Stimulated activated CD4-positive, alpha-beta T cell treated with anti-CD3 and anti-CD28 coated beads, TNF-alpha, amount 100 ng/mL, for 48 hours (primary cell): ENCODE results near the gene DUS1L.
"Not testable (repeated sequence)": the region's sequence is repeated elsewhere in the genome, so short reads cannot be mapped to it uniquely, and the experiment has no call there.

Experiments
- DNase-seq, 3 donors: peaks; one replicate each; pipeline ENCODE4 v3.0.0-alpha.2; 2020; ENCODE audit warnings: low read depth in 3 of 3

DUS1L gene

DNA sequence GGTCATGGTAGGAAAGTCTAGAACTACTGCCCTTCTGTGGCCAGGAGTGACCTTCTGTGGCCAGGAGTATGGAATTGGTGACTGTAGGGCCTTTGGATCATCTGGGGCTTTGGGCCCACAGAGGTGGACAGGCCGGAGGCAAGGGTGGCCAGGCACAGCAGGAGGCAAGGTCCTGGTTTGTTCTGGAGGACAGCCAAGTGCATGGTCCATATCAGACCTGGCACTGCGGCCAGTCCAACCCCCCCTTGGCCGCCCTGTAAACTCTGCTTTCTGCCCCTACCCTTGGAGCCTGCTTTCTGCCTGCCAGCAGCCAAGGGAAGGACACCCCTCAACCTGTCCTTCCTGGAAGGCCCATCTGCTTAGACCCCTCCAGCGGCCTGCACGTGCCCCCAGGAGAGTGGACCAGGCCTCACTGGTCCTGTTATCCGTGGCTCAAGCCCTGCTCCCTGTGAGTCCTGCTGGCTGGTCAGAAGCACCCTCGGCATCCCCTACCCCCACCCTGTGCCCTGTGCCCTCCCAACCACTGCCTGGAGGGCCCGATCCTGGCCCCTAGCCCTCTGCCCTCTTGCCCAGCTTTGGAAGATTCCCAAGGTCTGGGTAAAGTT lies 25.8 kb downstream of the DUS1L start:
- no peak for DNase-seq

DNA sequence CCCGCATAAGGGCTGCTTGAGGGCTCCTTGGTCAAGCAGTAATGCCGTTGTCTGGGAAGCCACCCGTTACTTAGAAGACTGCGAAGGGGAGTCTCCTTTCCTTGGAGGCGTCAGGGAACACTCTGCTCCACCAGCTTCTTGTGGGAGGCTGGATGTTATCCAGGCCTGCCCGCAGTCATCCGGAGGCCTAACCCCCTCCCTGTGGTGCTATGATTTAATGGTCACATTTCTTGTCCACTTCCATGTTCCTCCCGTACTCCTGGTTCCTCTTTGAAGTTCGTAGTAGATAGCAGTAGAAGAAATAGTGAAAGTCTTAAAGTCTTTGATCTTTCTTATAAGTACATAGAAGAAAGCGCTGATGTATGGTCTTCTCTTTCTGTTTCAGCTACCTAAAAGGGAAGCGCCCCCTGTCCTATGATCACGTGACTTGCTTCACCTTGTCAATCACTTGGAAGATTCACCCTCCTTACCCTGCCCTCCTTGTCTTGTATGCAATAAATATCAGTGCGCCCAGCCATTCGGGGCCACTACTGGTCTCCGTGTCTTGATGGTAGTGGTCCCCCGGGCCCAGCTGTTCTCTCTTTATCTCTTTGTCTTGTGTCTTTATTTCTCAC lies 26.7 kb downstream of the DUS1L start:
- not testable (repeated sequence) for DNase-seq

DNA sequence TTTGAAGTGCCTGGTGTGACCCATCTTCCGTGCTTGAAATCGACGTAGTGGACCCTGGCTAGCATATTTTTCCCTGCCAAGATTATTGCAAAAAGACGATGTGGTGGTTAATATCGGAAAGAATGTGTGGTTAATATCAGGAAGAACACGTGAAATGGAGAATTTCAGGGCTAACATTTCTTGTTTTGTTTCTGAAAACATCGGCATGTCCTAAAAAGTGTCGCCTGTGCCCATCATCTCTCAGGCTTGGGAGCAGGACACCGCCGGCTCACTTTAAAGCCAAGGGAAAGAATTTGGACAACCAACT lies 27.8 kb downstream of the DUS1L start:
- DNase-seq = no peak

DNA sequence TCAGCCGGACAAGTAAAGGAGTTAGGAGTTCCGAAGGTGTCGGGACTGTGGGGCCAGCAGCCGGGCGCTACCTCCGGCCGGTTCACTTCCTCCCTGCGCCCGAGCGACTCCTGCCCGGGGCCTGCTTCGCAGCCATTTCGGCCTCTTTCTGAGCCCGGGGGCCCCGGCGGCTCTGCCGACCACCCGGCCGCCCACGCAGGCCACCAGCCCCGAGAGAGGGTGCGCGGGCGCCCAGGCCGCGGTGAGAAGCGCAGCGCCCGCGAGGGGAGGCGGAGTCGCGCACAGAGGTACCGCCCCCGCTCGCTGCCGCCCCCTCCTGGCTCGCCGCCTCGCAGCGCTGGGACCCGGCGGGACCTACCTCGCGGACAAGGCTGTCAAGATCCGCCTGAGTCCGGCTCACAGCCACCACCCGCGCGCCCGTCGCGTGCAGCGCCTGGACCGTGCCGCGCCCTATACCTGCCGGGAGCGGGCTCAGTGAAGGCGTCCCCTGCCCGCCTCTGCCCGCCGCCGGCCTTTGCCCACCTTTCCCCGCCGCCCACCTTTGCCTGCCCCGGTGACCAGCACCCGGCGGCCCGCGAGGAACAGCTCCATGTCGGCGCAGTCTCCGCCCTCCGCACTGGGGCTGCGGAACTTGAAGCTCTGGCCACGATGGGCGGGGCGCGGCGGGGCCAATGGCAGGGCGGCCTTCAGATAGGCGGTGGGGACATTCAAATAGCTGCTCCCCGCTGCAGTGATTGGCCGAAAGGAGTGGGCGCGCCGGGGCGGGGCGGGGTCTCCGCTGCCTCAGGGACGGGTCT lies 28.3 kb downstream of the DUS1L start, which contains the start of gene DCXR:
Gene DCXR, minus strand, starts transcription at position 606 of the 797 bp plus-strand sequence. Its CDS starts 15 bp downstream, at position 591.
- peak; percentile 92 to 94 (median 93) for DNase-seq

DNA sequence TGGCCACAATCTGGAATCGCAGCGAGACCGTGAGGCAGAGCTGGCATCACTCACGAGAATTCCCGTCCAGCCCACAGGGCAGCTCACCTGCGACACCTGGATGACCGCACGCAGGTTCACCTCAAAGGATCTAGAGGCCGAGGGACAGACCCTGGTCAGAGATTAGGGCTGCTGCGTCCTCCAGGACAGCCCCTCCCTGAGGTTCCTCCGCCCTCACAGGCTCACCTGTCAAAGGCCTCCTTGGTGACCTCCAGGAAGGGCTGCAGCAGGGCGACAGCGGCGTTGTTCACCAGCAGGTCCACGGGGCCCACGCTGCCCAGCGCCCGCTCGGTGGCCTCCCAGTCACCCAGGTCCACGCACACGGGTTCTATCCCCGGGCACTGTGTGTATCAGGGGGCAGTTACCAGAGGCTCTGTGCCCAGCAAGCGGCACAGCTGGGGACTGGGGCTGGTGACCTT lies 28.9 kb downstream of the DUS1L start:
- DNase-seq = no peak

DNA sequence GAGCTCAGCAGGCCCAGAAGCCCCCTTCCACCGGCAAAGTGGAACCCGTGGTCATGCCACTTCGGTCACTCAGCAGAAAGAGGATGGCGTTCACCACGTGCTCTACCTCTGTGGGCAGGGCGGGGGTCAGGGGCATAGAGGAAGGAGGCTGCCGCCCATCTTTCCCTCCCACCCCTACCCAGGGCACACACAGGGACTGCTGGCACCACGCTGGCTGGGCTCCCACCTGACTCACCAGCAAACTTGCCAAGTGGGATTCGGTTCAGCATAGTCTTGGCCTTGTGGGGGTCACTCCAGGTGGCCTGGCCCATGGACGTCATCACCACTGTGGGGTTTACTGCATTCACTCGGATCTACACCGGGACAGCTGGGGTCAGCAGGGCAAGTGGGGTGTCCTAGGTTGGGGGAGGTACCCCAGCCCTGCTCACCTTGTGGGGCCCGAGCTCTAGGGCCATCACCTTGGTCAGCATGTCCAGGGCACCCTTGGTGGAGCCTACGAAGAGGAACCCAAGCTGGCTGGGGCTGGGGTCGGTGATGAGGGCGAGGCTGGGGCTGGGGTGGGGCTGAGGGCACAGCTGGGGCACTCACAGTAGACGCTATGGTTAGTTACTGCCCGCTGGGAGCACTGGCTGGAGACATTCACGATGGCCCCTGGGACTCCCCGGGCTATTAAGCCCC lies 29.5 kb downstream of the DUS1L start:
- DNase-seq = no peak

DNA sequence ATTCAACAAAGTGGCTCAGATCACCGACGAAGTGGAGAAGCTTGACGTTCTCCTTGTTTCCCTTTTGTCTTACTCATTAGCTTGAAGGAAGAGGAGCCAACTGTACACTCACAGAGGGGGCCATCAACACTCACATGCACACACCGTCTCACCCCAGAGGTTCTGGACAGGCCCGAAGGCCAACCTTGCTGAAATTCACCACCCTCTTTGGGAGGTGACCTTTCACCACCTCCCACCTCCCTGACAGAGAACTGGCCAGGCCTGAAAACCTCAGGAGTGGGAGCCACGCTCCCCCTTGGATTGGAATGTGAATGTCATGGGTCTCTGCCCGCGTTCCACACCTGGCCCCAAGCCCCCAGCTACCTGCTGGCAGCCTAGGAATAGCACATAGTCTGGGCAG lies 30.1 kb downstream of the DUS1L start:
- DNase-seq = no peak

DNA sequence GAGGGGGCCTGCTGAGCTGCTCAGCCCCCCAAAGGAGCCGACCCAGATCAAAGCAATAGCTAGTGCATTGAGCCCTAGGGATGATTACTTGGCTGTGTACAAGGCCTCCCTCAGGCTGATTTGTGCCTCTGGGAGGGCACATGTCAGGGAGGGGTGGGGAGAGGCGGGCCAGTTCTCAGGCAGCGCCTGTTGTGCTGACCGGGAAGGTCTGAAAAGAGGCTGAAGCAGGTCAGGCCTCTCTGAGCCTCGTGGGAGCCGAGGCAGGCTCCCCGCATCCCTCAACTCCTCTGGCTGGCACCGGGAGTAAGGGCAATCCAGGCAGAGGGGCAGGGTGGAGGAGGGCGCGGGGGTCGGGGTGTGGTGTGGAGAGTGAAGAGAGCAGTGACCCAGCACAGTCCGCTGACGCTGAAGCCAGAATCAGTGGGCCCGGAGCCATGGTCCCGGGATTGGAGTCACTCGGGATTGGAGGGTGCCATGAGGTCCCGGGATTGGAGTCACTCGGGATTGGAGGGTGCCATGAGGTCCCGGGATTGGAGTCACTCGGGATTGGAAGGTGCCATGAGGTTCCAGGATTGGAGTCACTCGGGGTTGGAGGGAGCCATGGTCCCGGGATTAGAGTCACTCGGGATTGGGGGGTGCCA lies 31.1 kb downstream of the DUS1L start:
- no peak for DNase-seq

DNA sequence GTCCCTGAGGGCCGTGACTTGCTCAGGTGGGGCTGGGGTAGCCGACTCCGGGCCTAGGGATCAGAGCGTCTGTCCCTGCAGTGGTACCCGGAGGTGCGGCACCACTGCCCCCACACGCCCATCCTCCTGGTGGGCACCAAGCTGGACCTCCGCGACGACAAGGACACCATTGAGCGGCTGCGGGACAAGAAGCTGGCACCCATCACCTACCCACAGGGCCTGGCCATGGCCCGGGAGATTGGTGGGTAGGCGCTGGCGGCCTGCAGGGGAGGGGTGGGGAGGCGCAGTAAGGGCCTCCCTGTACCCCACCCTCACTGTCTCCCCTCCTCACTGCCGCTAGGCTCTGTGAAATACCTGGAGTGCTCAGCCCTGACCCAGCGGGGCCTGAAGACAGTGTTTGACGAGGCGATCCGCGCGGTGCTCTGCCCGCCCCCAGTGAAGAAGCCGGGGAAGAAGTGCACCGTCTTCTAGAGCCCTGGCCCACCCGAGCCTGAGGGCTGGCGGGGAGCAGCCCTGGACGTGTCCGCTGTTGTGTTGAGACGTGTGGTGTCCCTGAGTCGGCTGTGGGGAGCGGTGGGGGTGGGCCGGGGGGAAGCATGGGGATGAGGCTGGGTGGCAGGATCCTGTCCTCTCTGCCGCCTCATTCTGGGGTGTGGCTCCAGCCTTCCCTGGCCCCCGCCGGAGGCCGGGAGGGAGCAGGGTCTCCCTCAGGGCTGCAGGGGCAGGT lies 32.1 kb downstream of the DUS1L start:
- no peak for DNase-seq

DNA sequence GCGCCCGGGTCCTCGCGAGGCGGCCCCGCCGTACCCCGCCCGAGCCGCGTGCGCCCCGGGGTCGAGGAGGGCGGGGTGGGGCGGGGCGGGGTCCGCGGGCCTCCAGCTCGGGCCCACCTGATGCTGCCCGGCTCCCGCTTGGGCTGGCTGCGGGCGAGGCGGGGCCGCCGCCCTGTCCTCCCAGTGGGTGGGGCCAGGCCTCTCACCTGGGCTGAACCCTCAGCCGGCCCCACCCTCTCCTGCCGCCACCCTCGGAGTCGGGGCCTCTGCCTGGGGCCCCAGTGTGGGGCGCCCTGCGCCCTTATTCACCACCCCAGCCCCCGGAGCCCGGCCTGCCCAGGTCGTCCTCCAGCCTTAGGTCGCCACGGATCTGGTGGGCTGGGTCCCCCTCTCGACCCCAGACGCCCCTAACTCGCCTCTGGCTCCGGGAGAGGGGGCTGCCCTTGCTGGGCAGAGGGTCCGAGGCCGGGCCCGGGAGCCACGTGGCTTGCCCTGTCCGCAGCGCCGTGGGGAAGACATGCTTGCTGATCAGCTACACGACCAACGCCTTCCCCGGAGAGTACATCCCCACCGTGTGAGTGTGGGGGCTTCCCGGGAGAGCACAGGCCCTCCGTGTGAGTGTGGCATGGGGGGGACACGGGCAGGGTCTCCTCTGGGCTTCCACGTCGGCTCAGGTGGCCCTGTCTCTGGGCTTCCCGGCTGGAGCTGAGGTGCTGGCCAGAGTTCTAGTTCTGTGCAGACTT lies 33.5 kb downstream of the DUS1L start:
- peak in 1 of 3 donors; percentile 58 for DNase-seq

DNA sequence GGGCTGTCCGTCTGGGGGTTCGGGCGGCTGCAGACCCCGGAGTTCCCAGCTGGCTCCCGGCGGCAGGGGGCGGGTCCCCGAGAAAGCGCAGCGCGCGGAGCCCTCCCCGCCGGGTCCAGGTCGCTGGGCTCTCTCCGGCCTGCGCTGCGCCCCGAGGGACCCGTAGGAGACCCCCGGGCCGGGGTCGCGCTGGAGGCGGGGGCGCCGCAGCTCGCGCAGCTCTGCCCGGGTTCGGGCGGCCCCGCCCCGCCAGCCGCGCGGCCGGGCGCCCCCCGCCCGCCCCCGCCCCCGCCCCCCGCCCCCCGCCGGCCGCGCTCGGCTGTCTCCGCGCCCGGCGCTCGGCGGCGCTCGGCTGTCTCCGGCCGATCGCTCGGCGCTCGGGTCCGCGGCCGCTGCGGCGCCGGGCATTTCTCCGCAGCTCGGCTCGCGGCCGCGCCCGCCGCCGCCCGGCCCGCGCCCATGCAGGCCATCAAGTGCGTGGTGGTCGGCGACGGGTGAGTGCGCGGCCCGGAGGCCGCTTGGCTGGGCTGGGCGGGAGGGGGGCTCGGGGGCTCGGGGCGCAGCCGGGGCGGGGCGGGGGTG lies 34.2 kb downstream of the DUS1L start, which contains the start of gene RAC3:
Gene RAC3, plus strand, starts transcription at position 376 of the 582 bp plus-strand sequence. Its CDS starts 84 bp downstream, at position 460.
- no peak for DNase-seq

DNA sequence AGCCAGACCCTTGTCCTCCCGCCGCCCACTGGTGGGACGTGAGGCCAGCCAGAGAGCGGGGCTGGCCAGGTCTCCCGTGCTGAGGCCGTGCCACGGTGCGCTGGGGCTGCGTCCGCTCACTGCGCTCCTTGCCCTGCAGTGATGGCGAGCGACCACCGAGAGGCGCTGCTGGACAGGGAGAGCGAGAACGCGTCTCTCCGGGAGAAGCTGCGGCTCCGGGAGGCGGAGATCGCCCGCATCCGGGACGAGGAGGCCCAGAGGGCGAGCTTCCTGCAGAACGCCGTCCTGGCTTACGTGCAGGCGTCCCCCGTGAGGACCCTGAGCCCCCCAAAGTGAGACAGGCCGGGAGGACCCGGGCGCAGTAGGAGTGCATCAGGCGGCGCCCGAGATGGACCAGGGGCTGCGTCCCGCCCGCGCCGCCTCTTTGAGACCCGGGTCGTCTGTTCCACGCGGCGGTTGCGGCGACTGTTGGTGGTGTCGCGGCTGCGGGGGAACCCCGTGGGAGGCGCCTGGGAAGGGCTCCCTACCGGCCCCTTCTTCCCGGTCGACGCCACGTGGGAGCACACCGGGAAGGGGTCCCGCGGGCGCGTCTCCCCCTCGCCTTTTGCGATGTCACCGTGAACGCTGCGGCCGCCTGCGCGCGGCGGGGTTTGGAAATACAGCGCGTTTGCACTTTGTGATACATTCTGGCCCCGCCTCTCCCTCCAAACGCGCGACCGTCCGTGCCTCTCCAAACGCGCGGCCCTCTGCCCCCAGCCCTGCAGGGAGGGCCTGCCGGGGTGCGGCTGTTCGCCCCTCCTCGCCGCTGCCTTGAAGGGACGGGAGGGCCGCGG lies 34.9 kb downstream of the DUS1L start:
- DNase-seq = peak; percentile 73 to 76 (median 75)

DNA sequence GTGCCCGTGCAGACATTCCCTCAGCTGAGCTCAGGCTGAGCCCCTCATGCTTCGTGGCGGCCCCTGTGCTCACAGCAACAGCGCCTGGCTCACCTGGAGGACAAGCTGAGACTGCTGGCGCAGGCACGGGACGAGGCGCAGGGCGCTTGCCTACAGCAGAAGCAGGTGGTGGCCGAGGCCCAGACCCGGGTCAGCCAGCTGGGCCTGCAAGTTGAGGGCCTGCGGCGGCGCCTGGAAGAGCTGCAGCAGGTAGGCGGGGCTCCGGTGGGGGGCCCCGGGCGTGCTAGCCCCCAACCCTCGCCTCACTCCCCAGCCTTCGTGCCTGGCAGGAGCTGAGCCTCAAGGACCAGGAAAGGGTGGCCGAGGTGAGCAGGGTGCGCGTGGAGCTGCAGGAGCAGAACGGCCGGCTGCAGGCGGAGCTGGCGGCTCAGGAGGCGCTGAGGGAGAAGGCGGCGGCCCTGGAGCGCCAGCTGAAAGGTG lies 35.6 kb downstream of the DUS1L start:
- DNase-seq = no peak

DNA sequence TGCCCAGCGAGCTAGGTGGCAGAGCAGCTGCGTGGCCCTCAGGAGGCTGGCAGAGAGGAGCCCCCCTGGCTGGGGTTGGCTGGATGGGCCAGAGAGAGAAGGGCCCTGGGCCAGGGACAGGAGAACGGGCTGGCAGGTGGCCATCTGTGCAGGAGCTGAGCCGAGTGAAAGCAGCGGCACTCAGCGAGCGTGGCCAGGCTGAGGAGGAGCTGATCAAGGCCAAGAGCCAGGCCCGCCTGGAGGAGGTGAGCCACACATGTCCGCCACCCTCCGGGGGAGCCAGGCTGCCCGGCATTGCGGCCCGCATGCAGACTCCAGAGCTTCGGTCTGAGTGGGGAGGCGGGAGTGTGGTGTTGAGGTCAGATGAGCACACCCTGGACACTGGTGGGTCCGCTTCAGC lies 36.2 kb downstream of the DUS1L start:
- DNase-seq = no peak

DNA sequence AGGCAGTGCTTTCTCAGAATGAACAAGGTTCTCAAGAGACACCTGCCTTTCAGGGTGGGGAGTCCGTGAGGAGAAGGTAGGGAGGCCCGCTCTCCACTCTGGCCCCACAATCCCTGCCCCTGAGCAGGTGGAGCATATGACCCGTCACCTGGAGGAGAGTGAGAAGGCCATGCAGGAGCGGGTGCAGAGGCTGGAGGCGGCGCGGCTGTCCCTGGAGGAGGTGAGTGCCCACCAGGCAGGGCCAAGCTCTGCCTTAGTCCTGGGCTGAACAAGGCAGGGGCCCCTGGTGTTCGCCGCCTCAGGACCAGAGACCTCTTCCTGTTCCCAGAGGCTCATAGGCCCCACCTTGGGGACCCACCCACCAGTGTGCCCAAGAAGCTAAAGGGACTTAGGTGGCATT lies 36.6 kb downstream of the DUS1L start:
- no peak for DNase-seq

DNA sequence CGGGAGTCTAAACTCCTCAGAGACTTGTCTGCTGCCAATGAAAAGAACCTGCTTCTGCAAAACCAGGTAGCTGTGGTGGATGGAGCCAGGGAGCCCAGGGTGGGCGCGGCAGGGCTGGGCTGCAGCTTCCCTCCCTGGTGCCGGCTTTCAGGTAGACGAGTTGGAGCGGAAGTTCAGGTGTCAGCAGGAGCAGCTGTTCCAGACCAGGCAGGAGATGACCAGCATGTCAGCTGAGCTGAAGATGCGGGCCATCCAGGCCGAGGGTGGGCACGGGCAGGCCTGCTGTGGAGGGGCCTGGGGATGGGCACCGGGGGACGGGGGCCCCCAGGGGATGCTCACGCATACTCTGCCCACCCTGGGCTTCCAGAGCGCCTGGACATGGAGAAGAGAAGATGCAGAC lies 37.4 kb downstream of the DUS1L start:
- DNase-seq = no peak

DNA sequence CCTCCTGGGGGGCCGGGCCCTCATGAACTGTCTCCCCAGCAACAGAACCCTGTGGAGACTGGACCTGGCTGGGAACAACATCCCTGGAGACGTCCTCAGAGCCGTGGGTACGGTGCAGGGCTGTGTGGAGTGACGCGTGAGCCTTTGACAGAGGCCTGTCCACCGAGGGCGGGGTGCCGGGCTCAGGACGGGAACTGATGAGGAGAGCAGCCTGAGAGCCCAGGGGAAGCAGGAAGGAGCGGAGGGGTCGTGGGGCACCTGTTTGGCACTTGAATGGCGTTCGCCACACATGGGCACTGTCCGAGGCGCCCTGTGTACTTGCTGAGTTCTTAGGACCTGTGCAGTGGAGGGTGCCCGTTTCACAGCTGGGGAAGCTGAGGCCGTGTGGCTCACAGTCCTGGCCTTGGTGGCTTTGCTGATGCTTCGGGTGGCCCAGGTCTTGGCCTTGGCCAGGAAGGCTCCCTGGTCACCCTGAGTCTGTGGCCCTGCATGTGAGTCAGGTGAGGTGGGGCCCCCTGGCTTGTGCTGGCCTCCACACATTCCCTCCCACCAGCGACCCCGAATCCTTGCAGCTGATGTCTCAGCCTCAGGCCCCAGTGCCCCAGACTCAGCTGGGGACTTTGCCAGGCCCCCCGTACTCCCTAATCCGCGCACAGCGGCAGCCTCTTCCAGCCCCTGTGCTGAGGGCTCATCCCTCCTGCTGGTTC lies 40.0 kb downstream of the DUS1L start:
- DNase-seq = no peak

DNA sequence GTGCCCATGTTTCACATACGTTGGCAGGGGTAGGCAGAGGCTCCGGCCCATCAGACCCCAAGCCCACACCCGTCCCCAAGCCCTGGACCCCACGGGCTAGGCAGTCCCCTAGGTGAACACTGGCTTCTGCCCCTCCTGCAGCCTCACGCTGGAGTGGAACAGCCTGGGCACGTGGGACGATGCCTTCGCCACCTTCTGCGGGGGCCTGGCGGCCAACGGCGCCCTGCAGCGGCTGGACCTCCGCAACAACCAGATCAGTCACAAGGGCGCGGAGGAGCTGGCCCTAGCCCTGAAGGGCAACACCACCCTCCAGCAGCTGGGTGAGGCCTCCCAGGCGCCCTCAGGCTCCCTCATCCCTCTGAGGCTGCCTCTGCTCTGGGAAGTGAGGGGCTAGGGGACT lies 40.7 kb downstream of the DUS1L start:
- no peak for DNase-seq
